Measurements from ENCODE around the gene XPNPEP2. TPM values are rescaled to one million over a fixed set of nuclear protein-coding genes. Genes with fewer than 3 reads are reported as not detected.
A peak's percentile ranks its signal among the peaks of the same experiment; 100 is the strongest.

XPNPEP2 gene
- total RNA-seq, 2 donors from 2014 or later: 0.20 to 0.31 TPM

- peaks cover 4% of the 10 kb centered on the region for H3K9me3 Mint-ChIP-seq
- Histone ChIP-seq H3K4me3 (ENCODE audit: low read length) (no peak overlapping the region), H3K27ac (ENCODE audit: low read depth, low read length) (no peak overlapping the region), H3K9me3 (ENCODE audit: control insufficient read depth, low read length) (no peaks in the 10 kb centered on the region), H3K36me3 (ENCODE audit: control insufficient read depth, insufficient read depth, low read length) (no peaks in the 10 kb centered on the region), H3K9ac (ENCODE audit: extremely low read depth, low read length, poor library complexity, severe bottlenecking) (no peak overlapping the region), H3K27me3 (ENCODE audit: control insufficient read depth, insufficient read depth, low read length, poor library complexity, severe bottlenecking) (no peaks in the 10 kb centered on the region), H3K4me1 (ENCODE audit: control insufficient read depth, insufficient read depth, low read length) (no peaks in the 10 kb centered on the region)
- H3K4me3 Mint-ChIP-seq: no peak overlapping the region
- no peaks in the 10 kb centered on the region for H3K36me3 Mint-ChIP-seq (ENCODE audit: low read depth)
- 58% methylated on average over 5 of the region's 5 CpGs; no CpG with 5 or more reads in 1 of the 2 experiments for WGBS, 2 experiments (ENCODE audit: insufficient coverage in 1 of 2, insufficient read length in 1 of 2)
- H3K27me3 Mint-ChIP-seq (ENCODE audit: insufficient read depth): no peaks in the 10 kb centered on the region
- DNase-seq: peak; percentile 55
- H3K4me1 Mint-ChIP-seq: peaks cover 19% of the 10 kb centered on the region
- TF ChIP-seq CTCF (conservative IDR thresholded peaks at IDR 0.05): no peak
- no peak overlapping the region for H3K27ac Mint-ChIP-seq
Observed at GRCh38 chrX:129717892-129718291, 20.9 kb upstream of the XPNPEP2 start.

- Histone ChIP-seq H3K27me3 (ENCODE audit: control insufficient read depth, insufficient read depth, low read length, poor library complexity, severe bottlenecking) (no peaks in the 10 kb centered on the region), H3K36me3 (ENCODE audit: control insufficient read depth, insufficient read depth, low read length) (no peaks in the 10 kb centered on the region), H3K4me1 (ENCODE audit: control insufficient read depth, insufficient read depth, low read length) (no peaks in the 10 kb centered on the region), H3K9me3 (ENCODE audit: control insufficient read depth, low read length) (no peaks in the 10 kb centered on the region), H3K4me3 (ENCODE audit: low read length) (no peak overlapping the region), H3K9ac (ENCODE audit: extremely low read depth, low read length, poor library complexity, severe bottlenecking) (no peak overlapping the region), H3K27ac (ENCODE audit: low read depth, low read length) (no peak overlapping the region)
- no peak for TF ChIP-seq CTCF (conservative IDR thresholded peaks at IDR 0.05)
- Mint-ChIP-seq H3K4me3 (no peak overlapping the region), H3K4me1 (peaks cover 19% of the 10 kb centered on the region), H3K9me3 (peaks cover 4% of the 10 kb centered on the region), H3K27ac (no peak overlapping the region), H3K36me3 (ENCODE audit: low read depth) (no peaks in the 10 kb centered on the region), H3K27me3 (ENCODE audit: insufficient read depth) (no peaks in the 10 kb centered on the region)
- 84% methylated on average over 5 of the region's 5 CpGs; no CpG with 5 or more reads in 1 of the 2 experiments for WGBS, 2 experiments (ENCODE audit: insufficient coverage in 1 of 2, insufficient read length in 1 of 2)
- DNase-seq: peak; percentile 39
Observed at GRCh38 chrX:129718676-129719075, 20.1 kb upstream of the XPNPEP2 start.

DNA sequence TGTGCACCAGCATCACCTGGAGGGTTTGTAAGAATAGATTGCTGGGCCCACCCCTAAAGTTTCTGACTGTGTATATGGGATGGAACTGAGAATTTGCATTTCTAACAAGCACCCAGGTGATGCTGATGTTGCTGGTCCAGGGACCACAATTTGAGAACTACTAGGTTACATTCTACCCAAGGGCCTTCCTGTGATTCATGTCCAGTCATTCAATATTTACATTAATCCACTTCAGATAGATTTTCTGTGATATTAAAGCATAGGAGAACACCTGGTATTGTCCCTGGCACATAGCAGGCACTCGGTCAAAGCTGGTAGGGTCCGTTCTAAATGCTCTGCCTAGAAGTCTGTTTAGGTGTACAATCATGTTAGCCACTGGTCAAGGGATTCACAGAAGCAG lies 19.5 kb upstream of the XPNPEP2 start:
- 94 to 100% methylated on average over 2 of the region's 2 CpGs for WGBS, 2 experiments (ENCODE audit: insufficient coverage in 1 of 2, insufficient read length in 1 of 2)
- Mint-ChIP-seq H3K4me3 (no peak overlapping the region), H3K9me3 (peaks cover 4% of the 10 kb centered on the region), H3K4me1 (peaks cover 19% of the 10 kb centered on the region), H3K27ac (no peak overlapping the region), H3K27me3 (ENCODE audit: insufficient read depth) (no peaks in the 10 kb centered on the region), H3K36me3 (ENCODE audit: low read depth) (no peaks in the 10 kb centered on the region)
- no peaks in the 10 kb centered on the region for H3K27me3 ChIP-seq (ENCODE audit: control insufficient read depth, insufficient read depth, low read length, poor library complexity, severe bottlenecking)
- no peak overlapping the region for H3K4me3 ChIP-seq (ENCODE audit: low read length)
- no peaks in the 10 kb centered on the region for H3K9me3 ChIP-seq (ENCODE audit: control insufficient read depth, low read length)
- no peak overlapping the region for H3K9ac ChIP-seq (ENCODE audit: extremely low read depth, low read length, poor library complexity, severe bottlenecking)
- H3K4me1 ChIP-seq (ENCODE audit: control insufficient read depth, insufficient read depth, low read length): no peaks in the 10 kb centered on the region
- peak; percentile 14 for DNase-seq
- H3K36me3 ChIP-seq (ENCODE audit: control insufficient read depth, insufficient read depth, low read length): no peaks in the 10 kb centered on the region
- H3K27ac ChIP-seq (ENCODE audit: low read depth, low read length): no peak overlapping the region
- no peak for TF ChIP-seq CTCF (conservative IDR thresholded peaks at IDR 0.05)

Data from endodermal cell (in vitro differentiated cells).